ENCODE measurements around the gene MRPS35.

DNA sequence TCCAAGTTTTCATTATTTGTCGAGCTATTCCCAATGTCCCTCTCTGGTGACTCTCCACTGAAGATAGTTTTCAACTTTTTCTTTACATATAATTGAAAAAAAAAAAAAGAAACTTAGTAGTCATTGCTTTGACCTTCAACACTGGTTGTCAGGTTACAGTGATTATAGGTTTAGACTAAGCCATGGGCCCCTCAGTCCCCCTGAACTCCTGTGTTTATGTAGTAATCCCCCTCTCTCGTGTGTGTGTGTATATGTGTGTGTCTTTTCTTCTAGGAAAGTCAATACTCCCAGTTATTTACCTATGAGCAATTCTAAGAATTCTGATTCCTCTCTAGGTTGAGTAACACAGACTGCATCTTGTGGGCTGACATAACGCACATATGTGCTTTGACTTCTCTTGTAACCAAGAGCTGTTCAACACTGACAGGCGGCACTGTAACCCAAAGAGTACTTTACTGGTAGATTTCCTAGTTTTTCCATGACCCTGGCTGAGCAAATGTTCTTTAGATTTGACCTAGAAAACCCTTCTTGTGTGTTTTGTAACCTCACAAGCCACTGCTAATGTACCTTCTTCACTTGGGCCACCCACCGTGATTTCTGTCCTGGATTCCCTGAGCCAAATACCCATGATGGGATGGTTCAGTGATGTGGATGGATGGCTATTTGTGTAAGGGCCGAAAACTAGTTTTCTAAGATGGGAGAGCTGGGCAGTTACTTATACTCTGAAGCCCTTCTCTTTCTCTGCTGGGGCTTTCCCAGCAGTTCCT lies 84.4 kb downstream of the MRPS35 start:
- TF ChIP-seq GATA3 (IDR thresholded peaks at IDR 0.05; ENCODE audit: low read depth, low read length) (no peak), GATA2 (IDR thresholded peaks at IDR 0.05; ENCODE audit: low read depth, low read length) (no peak)
